ENCODE data around the gene LTV1.

GRCh38 chr6:143900358-143900757, 57.2 kb downstream of the LTV1 start:
- TF ChIP-seq EZH2phosphoT487 (IDR thresholded peaks at IDR 0.05; ENCODE audit: borderline replicate concordance, low read length) (no peak), CTCF (conservative IDR thresholded peaks at IDR 0.05; ENCODE audit: low read depth, low read length) (no peak), EZH2 (IDR thresholded peaks at IDR 0.05; ENCODE audit: low read length, unreplicated experiment) (no peak)
